Vagina (tissue), 2 donors: ENCODE results near the gene GAREM1. TPM values are rescaled to one million over a fixed set of nuclear protein-coding genes. Genes with fewer than 3 reads are reported as not detected.
"Not testable (repeated sequence)": the region's sequence is repeated elsewhere in the genome, so short reads cannot be mapped to it uniquely, and the experiment has no call there.

Source experiments
- DNase-seq, 2 donors: peaks; one replicate each; pipeline ENCODE4 v3.0.0-alpha.2; 2017; ENCODE audit errors: extremely low spot score in 2 of 2
- H3K27ac ChIP-seq: fragments of 200-600 bp; sonication (generic); one replicate; pipeline ENCODE4 v1.5.1; 2019
- H3K27me3 ChIP-seq: fragments of 200-600 bp; sonication (generic); one replicate; pipeline ENCODE4 v1.5.1; 2019
- H3K36me3 ChIP-seq, 2 donors: fragments of 200-600 bp; sonication (generic); one replicate each; pipeline ENCODE4 v1.5.1; 2017 to 2019
- H3K4me1 ChIP-seq: fragments of 200-600 bp; sonication (generic); one replicate; pipeline ENCODE4 v1.5.1; 2019
- H3K4me3 ChIP-seq, 2 donors: fragments of 200-600 bp; sonication (generic); 1 replicate in 1 of 2; 2 replicates in 1 of 2; pipeline ENCODE4 v1.5.1; 2016 to 2019
- H3K9me3 ChIP-seq: fragments of 200-600 bp; sonication (generic); one replicate; pipeline ENCODE4 v1.5.1; 2019
- POLR2A ChIP-seq, 2 donors: fragments of 450-650 bp; IDR thresholded peaks; one replicate each; pipeline ENCODE4 v1.6.1; 2017; ENCODE audit warnings: antibody characterized with exemption in 2 of 2, mild to moderate bottlenecking in 2 of 2, moderate library complexity in 2 of 2
- POLR2AphosphoS5 ChIP-seq, 2 donors: sonication (generic); formaldehyde crosslinking; IDR thresholded peaks; one replicate each; pipeline ENCODE4 v1.9.0; 2017; ENCODE audit warnings: antibody characterized with exemption in 2 of 2, mild to moderate bottlenecking in 2 of 2, low read depth in 1 of 2; ENCODE audit not compliant: insufficient read depth in 1 of 2
- intact Hi-C: fragments of 100-400 bp; cut with DNase I; formaldehyde crosslinking; loops from one replicate; pipeline ENCODE4 v1.15.1; 2023
- total RNA-seq: library from RNA; depleted of rRNA; stranded (reverse); fragments of >200 nt; gene quantifications from one replicate; pipeline ENCODE4 v1.2.3, GENCODE V29; 2016
- TF ChIP-seq, protein P1 (sequence below), 3 experiments: fragments of 450-650 bp in 2 of 3; fragments of 200-600 bp in 1 of 3; sonication (generic) in 1 of 3; IDR thresholded peaks; one replicate each; pipeline ENCODE4 v1.5.1; 2017 to 2019; ENCODE audit warnings: antibody characterized with exemption in 3 of 3, mild to moderate bottlenecking in 2 of 3, moderate library complexity in 2 of 3

GAREM1 gene
- total RNA-seq, 1 donor from 2014 or later, result 15.7 TPM

DNA sequence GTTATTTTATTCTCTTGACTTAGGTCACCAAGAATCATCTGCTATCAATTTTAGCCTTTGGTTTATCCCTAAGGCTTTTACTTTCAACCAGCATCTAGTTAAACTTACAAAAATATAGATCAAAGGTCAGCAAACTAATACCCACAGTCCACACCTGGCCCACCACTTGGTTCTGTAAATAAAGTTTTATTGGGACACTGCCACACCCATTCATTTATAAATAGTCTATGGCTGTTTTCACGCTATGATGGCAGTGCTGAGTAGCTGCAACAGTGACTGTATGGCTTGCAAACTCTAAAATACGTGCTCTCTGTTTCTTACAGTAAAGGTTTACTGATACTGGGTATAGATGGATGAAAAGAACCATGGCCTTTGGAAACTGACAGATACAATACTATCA is 173.8 kb downstream of the GAREM1 start:
- TF ChIP-seq POLR2AphosphoS5 (IDR thresholded peaks at IDR 0.05; ENCODE audit: insufficient read depth in 1 of 2, low read depth in 1 of 2) (no peak), POLR2A (IDR thresholded peaks at IDR 0.05) (no peak)
- TF ChIP-seq, protein P1, sequence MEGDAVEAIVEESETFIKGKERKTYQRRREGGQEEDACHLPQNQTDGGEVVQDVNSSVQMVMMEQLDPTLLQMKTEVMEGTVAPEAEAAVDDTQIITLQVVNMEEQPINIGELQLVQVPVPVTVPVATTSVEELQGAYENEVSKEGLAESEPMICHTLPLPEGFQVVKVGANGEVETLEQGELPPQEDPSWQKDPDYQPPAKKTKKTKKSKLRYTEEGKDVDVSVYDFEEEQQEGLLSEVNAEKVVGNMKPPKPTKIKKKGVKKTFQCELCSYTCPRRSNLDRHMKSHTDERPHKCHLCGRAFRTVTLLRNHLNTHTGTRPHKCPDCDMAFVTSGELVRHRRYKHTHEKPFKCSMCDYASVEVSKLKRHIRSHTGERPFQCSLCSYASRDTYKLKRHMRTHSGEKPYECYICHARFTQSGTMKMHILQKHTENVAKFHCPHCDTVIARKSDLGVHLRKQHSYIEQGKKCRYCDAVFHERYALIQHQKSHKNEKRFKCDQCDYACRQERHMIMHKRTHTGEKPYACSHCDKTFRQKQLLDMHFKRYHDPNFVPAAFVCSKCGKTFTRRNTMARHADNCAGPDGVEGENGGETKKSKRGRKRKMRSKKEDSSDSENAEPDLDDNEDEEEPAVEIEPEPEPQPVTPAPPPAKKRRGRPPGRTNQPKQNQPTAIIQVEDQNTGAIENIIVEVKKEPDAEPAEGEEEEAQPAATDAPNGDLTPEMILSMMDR (IDR thresholded peaks at IDR 0.05), result no peak
- no peak overlapping the region for H3K27ac ChIP-seq
- peaks cover 25% of the 10 kb centered on the region for H3K4me1 ChIP-seq
- intact Hi-C loops, result loop anchor here (10.0 kb wide), 1 partner anchor 178 kb away; the partner anchor contains the start of gene GAREM1
- H3K9me3 ChIP-seq, result no peaks in the 10 kb centered on the region
- no peaks in the 10 kb centered on the region for H3K36me3 ChIP-seq
- no peaks in the 10 kb centered on the region for H3K27me3 ChIP-seq
- H3K4me3 ChIP-seq, result no peak overlapping the region
- DNase-seq, result no peak

DNA sequence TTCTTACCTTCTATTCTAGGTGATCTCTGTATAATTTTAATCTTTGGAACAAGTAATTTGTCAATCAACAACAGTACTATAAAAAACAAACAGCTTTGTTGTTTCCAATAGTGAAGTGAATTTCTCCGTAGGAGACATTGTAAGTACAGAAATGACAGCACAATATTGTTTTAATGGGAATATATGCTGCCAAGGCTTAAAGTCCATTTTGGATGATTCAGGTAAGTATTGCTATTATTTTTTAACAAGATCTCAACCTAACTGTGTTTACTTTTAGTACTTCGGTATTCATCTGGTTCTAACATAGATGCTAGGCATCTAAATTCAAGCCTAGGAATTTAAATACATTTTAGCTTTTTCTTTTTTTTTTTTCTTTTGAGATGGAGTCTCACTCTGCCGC is 175.1 kb downstream of the GAREM1 start:
- Histone ChIP-seq H3K36me3 (no peaks in the 10 kb centered on the region), H3K27ac (no peak overlapping the region), H3K27me3 (no peaks in the 10 kb centered on the region), H3K4me1 (peaks cover 13% of the 10 kb centered on the region), H3K4me3 (no peak overlapping the region), H3K9me3 (no peaks in the 10 kb centered on the region)
- TF ChIP-seq, protein P1 (IDR thresholded peaks at IDR 0.05), result no peak
- TF ChIP-seq POLR2A (IDR thresholded peaks at IDR 0.05) (no peak), POLR2AphosphoS5 (IDR thresholded peaks at IDR 0.05; ENCODE audit: insufficient read depth in 1 of 2, low read depth in 1 of 2) (no peak)
- intact Hi-C loops, result loop anchor here (10.0 kb wide), 1 partner anchor 179 kb away; the partner anchor contains the start of gene GAREM1
- no peak for DNase-seq

GRCh38 chr18:32293107-32293506 is 177.6 kb downstream of the GAREM1 start:
- H3K9me3 ChIP-seq, result no peaks in the 10 kb centered on the region
- H3K4me3 ChIP-seq, result no peak overlapping the region
- no peaks in the 10 kb centered on the region for H3K36me3 ChIP-seq
- no peak overlapping the region for H3K27ac ChIP-seq
- no peak for DNase-seq
- peaks cover 8% of the 10 kb centered on the region for H3K4me1 ChIP-seq
- intact Hi-C loops, result loop anchor here (10.0 kb wide), 1 partner anchor 182 kb away; the partner anchor contains the start of gene GAREM1
- no peak for TF ChIP-seq POLR2A (IDR thresholded peaks at IDR 0.05)
- no peak for TF ChIP-seq POLR2AphosphoS5 (IDR thresholded peaks at IDR 0.05; ENCODE audit: insufficient read depth in 1 of 2, low read depth in 1 of 2)
- TF ChIP-seq, protein P1 (IDR thresholded peaks at IDR 0.05), result no peak
- H3K27me3 ChIP-seq, result no peaks in the 10 kb centered on the region

- H3K27me3 ChIP-seq, H3K4me1 ChIP-seq, H3K4me3 ChIP-seq, DNase-seq, H3K9me3 ChIP-seq, H3K27ac ChIP-seq, H3K36me3 ChIP-seq: not testable (repeated sequence)
- intact Hi-C loops, result loop anchor here (10.0 kb wide), 1 partner anchor 183 kb away; the partner anchor contains the start of gene GAREM1
These were observed 179.1 kb downstream of the GAREM1 start for GRCh38 chr18:32291623-32292022.

- H3K36me3 ChIP-seq, result peaks cover 0 to 11% of the 10 kb centered on the region in 2 donors
- H3K4me1 ChIP-seq, result peaks cover 8% of the 10 kb centered on the region
- TF ChIP-seq, protein P1 (IDR thresholded peaks at IDR 0.05), result no peak
- TF ChIP-seq POLR2AphosphoS5 (IDR thresholded peaks at IDR 0.05; ENCODE audit: insufficient read depth in 1 of 2, low read depth in 1 of 2) (no peak), POLR2A (IDR thresholded peaks at IDR 0.05) (no peak)
- no peak overlapping the region for H3K27ac ChIP-seq
- H3K4me3 ChIP-seq, result no peak overlapping the region
- intact Hi-C loops, result loop anchor here (10.0 kb wide), 1 partner anchor 184 kb away; the partner anchor contains the start of gene GAREM1
- DNase-seq, result no peak
- no peaks in the 10 kb centered on the region for H3K9me3 ChIP-seq
- no peaks in the 10 kb centered on the region for H3K27me3 ChIP-seq
These were observed 179.9 kb downstream of the GAREM1 start for GRCh38 chr18:32290810-32291209.
